Effector memory CD4-positive, alpha-beta T cell (primary cell): ENCODE data around the gene NOL4L.
A peak's percentile ranks its signal among the peaks of the same experiment; 100 is the strongest.

Experiments used
- DNase-seq, 3 donors: peaks; one replicate each; pipeline ENCODE4 v3.0.0-alpha.2; 2020
- H3K27ac ChIP-seq: 2 replicates; pipeline ENCODE4 v1.7.0; 2013; ENCODE audit warnings: mild to moderate bottlenecking, low read length, moderate library complexity; ENCODE audit not compliant: insufficient read depth, poor library complexity, severe bottlenecking
- H3K27me3 ChIP-seq: replicated peaks from 2 replicates; pipeline ENCODE4 v1.7.0; 2013; ENCODE audit warnings: mild to moderate bottlenecking, low read length; ENCODE audit not compliant: insufficient read depth, control insufficient read depth, poor library complexity, severe bottlenecking
- H3K36me3 ChIP-seq: 2 replicates; pipeline ENCODE4 v1.7.0; 2013; ENCODE audit warnings: mild to moderate bottlenecking, low read length, moderate library complexity; ENCODE audit not compliant: control insufficient read depth, insufficient read depth
- H3K4me1 ChIP-seq: 2 replicates; pipeline ENCODE4 v1.7.0; 2013; ENCODE audit warnings: low read length, mild to moderate bottlenecking; ENCODE audit not compliant: control insufficient read depth, insufficient read depth, poor library complexity, severe bottlenecking
- H3K4me3 ChIP-seq: 2 replicates; pipeline ENCODE4 v1.7.0; 2013; ENCODE audit warnings: low read length, low read depth, mild to moderate bottlenecking; ENCODE audit not compliant: insufficient read depth, poor library complexity, severe bottlenecking
- H3K9me3 ChIP-seq: 2 replicates; pipeline ENCODE4 v1.7.0; 2013; ENCODE audit warnings: mild to moderate bottlenecking, low read length, moderate library complexity; ENCODE audit not compliant: control insufficient read depth

NOL4L gene

DNA sequence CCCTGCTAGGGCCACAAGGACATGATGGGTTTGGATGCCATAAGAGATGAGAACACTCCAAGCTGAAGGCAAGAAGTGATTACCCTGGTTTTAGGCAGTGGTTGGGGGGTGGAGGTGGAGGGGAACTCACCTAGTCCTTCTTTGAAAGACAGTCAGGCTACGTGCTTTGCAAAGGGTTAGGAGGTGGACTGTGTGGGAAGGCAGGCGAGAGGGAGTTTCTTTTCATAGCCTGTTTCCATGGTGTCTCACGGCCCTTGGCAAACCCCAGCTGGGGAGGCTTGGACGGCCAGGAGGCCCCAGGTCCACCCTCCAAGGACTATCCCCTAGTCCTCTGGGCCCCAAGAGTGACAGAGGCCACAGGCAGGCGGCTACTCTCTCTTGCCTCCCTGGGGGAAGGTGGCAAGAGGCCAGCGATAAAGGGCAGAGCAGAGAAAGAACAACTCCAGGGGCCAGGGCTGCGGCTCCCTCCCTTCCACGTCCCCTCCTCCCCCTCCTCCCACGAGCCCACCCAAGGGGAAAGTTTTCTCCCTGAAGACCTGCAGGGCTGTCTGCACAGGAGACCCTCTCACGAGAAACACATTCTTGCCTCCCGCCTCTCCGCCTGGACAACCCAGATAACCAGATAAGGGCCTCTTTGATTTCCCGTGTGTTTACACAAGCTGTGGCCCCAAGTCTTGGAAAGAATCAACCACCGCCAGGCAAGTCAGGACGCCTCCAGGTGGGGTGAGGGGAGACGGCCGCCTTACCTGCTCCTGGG is 74.4 kb downstream of the NOL4L start:
- Histone ChIP-seq H3K27me3 (no peaks in the 10 kb centered on the region), H3K4me3 (peak overlapping the region; percentile 31), H3K9me3 (no peaks in the 10 kb centered on the region), H3K36me3 (peaks cover 8% of the 10 kb centered on the region), H3K27ac (peak overlapping the region; percentile 63), H3K4me1 (peaks cover 60% of the 10 kb centered on the region)
- no peak for DNase-seq

GRCh38 chr20:32510120-32510600 is 75.0 kb downstream of the NOL4L start:
- Histone ChIP-seq H3K4me1 (peaks cover 59% of the 10 kb centered on the region), H3K4me3 (peak overlapping the region; percentile 31)
- no peak for DNase-seq

GRCh38 chr20:32509639-32510066 is 75.5 kb downstream of the NOL4L start:
- Histone ChIP-seq H3K4me1 (peaks cover 56% of the 10 kb centered on the region), H3K36me3 (peaks cover 4% of the 10 kb centered on the region), H3K4me3 (peak overlapping the region; percentile 31), H3K9me3 (no peaks in the 10 kb centered on the region), H3K27me3 (no peaks in the 10 kb centered on the region), H3K27ac (peak overlapping the region; percentile 63)
- DNase-seq = peak; percentile 53 to 61 (median 60)

More at GRCh38 chr20:32510120-32510600, 75.0 kb downstream of the NOL4L start:
- H3K9me3 ChIP-seq = no peaks in the 10 kb centered on the region
- H3K27ac ChIP-seq = peak overlapping the region; percentile 63
- no peaks in the 10 kb centered on the region for H3K27me3 ChIP-seq
- peaks cover 2% of the 10 kb centered on the region for H3K36me3 ChIP-seq

- Histone ChIP-seq H3K36me3 (peaks cover 5% of the 10 kb centered on the region), H3K27me3 (no peaks in the 10 kb centered on the region), H3K9me3 (no peaks in the 10 kb centered on the region), H3K4me3 (no peak overlapping the region), H3K4me1 (peaks cover 53% of the 10 kb centered on the region), H3K27ac (peak overlapping the region; percentile 63)
- no peak for DNase-seq
These were observed 76.4 kb downstream of the NOL4L start for GRCh38 chr20:32508775-32509119.

DNA sequence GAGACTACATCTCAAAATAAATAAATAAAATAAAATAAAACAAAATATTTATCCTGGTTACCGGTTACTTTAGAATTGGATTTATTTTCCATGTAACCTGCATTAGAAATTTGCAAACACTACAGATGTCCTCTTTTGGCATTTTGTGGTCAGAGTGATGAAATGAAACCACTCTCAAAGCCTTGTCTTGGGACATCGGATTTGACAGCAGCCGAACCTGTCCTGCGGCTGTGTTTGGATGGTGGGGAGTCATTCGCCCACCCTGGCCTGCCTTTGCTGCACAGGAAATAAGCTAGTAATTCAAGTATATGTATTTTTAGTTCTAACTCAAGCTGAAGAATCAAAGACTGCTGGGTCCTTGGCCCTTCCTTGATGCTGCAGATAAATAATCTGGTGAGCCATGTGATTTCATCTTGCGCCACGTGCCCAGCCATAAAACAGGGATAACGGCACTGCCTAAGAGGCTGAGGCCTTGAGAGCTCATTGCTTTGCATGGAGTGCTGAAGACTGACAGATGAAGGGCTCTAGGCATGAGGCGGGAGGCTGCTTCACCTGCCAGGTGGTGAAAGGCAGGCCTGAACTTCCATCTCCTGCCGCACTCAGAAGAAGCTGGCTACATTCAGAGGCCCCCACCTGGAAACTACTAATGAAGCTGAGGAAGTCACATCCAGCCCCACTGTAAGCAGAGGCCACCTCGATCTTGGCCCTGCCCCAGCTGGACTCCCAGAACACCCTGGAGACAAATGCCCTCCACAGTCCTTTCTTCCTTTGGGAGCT is 76.9 kb downstream of the NOL4L start:
- Histone ChIP-seq H3K27ac (peak overlapping the region; percentile 63), H3K4me3 (no peak overlapping the region), H3K27me3 (no peaks in the 10 kb centered on the region), H3K9me3 (no peaks in the 10 kb centered on the region), H3K36me3 (peaks cover 5% of the 10 kb centered on the region), H3K4me1 (peaks cover 50% of the 10 kb centered on the region)
- DNase-seq = no peak

DNA sequence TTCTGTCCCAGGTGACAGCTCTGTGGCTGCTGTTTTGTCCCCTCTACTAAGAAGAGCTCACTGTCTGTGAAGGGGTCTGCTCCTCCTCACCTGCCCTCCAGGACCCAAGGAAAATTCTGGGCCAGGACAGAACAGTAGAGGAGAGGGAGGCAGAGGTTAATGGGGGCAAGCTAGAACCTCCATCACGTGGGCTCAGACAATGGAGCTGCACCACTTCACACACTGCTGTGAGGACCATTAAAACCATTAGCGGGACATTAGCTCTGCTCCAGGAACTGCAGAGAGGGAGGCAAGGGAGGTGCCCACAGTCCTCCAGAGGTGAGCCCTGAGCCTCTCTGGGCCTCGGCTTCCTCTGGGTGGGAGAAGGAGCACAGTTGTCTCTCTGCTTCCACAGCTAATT is 78.4 kb downstream of the NOL4L start:
- Histone ChIP-seq H3K4me3 (no peak overlapping the region), H3K9me3 (no peaks in the 10 kb centered on the region), H3K36me3 (peaks cover 5% of the 10 kb centered on the region), H3K4me1 (peaks cover 40% of the 10 kb centered on the region), H3K27ac (no peak overlapping the region), H3K27me3 (no peaks in the 10 kb centered on the region)
- no peak for DNase-seq

- peaks cover 5% of the 10 kb centered on the region for H3K36me3 ChIP-seq
- DNase-seq = no peak
- no peak overlapping the region for H3K27ac ChIP-seq
- peaks cover 32% of the 10 kb centered on the region for H3K4me1 ChIP-seq
- no peaks in the 10 kb centered on the region for H3K9me3 ChIP-seq
- no peak overlapping the region for H3K4me3 ChIP-seq
- no peaks in the 10 kb centered on the region for H3K27me3 ChIP-seq
These were observed 79.2 kb downstream of the NOL4L start for GRCh38 chr20:32505723-32506473.

DNA sequence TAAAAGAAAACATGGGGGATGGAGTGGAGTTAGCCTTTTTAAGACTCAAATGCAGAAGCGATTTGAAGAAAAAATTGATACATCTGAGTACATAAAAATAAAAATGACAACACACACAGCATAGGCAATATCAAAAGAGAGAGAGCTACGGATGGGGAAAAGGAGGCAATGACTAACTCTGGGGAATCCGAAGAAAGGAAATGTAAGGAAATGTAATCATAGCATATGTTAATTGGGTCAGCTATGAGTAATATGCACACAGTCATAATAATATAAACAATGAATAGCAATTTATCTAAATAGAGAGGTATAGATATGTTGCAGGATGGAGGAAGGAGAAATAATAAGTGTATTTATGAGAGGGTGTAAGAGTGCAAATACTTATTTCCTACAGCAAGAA is 83.4 kb downstream of the NOL4L start:
- H3K27ac ChIP-seq = no peak overlapping the region
- no peak overlapping the region for H3K4me3 ChIP-seq
- H3K9me3 ChIP-seq = no peaks in the 10 kb centered on the region
- H3K4me1 ChIP-seq = peaks cover 6% of the 10 kb centered on the region
- no peak for DNase-seq
- no peaks in the 10 kb centered on the region for H3K27me3 ChIP-seq
- peaks cover 5% of the 10 kb centered on the region for H3K36me3 ChIP-seq

DNA sequence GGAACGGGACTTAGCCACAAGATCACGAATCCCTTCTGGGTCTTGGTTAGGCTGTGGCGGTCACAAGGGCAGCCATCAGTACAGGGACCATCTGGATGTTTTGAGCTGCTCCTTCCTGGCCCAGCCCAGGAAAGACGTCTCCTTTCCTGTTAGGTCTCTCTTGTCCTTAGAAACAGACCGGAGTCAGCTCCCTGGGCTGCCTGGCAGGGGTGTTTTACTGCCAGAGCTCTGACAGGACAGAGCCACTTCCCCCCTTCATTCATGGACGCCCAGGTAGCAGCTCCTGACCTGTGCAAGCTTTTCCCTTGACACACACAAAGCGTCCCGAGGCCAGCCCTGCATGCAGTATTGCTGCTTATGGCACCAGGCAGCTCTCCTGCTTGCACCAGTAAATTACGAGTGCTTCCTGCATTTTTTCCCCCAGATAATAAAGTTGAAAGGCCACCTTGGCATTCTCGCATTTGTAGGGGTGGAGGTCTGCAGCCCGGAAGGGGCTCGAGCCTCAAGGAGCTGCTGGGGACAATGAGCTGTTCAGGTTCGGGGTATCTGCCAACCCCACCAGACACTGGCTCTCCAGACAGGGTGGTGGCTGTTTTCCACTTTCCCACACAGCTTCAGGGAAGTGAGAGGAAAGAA is 87.4 kb downstream of the NOL4L start:
- no peak for DNase-seq
- Histone ChIP-seq H3K27me3 (no peaks in the 10 kb centered on the region), H3K9me3 (no peaks in the 10 kb centered on the region), H3K4me1 (no peaks in the 10 kb centered on the region), H3K36me3 (peaks cover 11% of the 10 kb centered on the region), H3K27ac (no peak overlapping the region), H3K4me3 (no peak overlapping the region)
